Stomach smooth muscle (tissue), 2 donors: Measurements from ENCODE around the gene PIEZO2.

Experiments
- H3K27ac ChIP-seq: one replicate; pipeline ENCODE4 v1.7.0; 2013; ENCODE audit warnings: mild to moderate bottlenecking, low read length, inconsistent platforms
- H3K27me3 ChIP-seq, 2 donors: one replicate each; pipeline ENCODE4 v1.7.0; 2013; ENCODE audit warnings: low read length in 2 of 2; ENCODE audit not compliant: insufficient read depth in 2 of 2, control insufficient read depth in 1 of 2
- H3K36me3 ChIP-seq, 2 donors: one replicate each; pipeline ENCODE4 v1.7.0; 2013; ENCODE audit warnings: low read length in 2 of 2; ENCODE audit not compliant: control insufficient read depth in 2 of 2, insufficient read depth in 2 of 2
- H3K4me1 ChIP-seq: one replicate; pipeline ENCODE4 v1.7.0; 2013; ENCODE audit warnings: low read length; ENCODE audit not compliant: control insufficient read depth, insufficient read depth
- H3K4me3 ChIP-seq, 2 donors: one replicate each; pipeline ENCODE4 v1.7.0; 2013; ENCODE audit warnings: low read length in 2 of 2
- H3K9ac ChIP-seq, 2 donors: one replicate each; pipeline ENCODE4 v1.7.0; 2013; ENCODE audit warnings: low read length in 2 of 2, mild to moderate bottlenecking in 1 of 2
- H3K9me3 ChIP-seq, 2 donors: one replicate each; pipeline ENCODE4 v1.7.0; 2013; ENCODE audit warnings: low read length in 2 of 2; ENCODE audit not compliant: control insufficient read depth in 2 of 2
- donor health status: healthy.
- donor health status: Pancreatic carcinoma.

The PIEZO2 gene

GRCh38 chr18:10977042-10977441, 172.3 kb downstream of the PIEZO2 start:
- Histone ChIP-seq H3K27me3 (peaks cover 2 to 3% of the 10 kb centered on the region in 2 donors), H3K4me1 (no peaks in the 10 kb centered on the region), H3K9ac (no peak overlapping the region), H3K9me3 (peaks cover 0 to 3% of the 10 kb centered on the region in 2 donors), H3K27ac (no peak overlapping the region), H3K4me3 (no peak overlapping the region), H3K36me3 (no peaks in the 10 kb centered on the region)

GRCh38 chr18:10973567-10974203, 175.7 kb downstream of the PIEZO2 start:
- Histone ChIP-seq H3K27ac (no peak overlapping the region), H3K9me3 (no peaks in the 10 kb centered on the region), H3K9ac (no peak overlapping the region), H3K4me1 (no peaks in the 10 kb centered on the region), H3K27me3 (peaks cover 2 to 3% of the 10 kb centered on the region in 2 donors), H3K36me3 (no peaks in the 10 kb centered on the region), H3K4me3 (no peak overlapping the region)

GRCh38 chr18:10971717-10972116, 177.7 kb downstream of the PIEZO2 start:
- Histone ChIP-seq H3K4me3 (no peak overlapping the region), H3K9me3 (peaks cover 0 to 2% of the 10 kb centered on the region in 2 donors), H3K27ac (no peak overlapping the region), H3K27me3 (peaks cover 2 to 3% of the 10 kb centered on the region in 2 donors), H3K36me3 (no peaks in the 10 kb centered on the region), H3K9ac (no peak overlapping the region), H3K4me1 (no peaks in the 10 kb centered on the region)

- Histone ChIP-seq H3K27me3 (no peaks in the 10 kb centered on the region), H3K4me1 (no peaks in the 10 kb centered on the region)
These were observed 184.2 kb downstream of the PIEZO2 start for GRCh38 chr18:10965119-10965518.

GRCh38 chr18:10953672-10954071, 195.7 kb downstream of the PIEZO2 start:
- H3K9ac ChIP-seq = no peak overlapping the region
- H3K4me1 ChIP-seq = no peaks in the 10 kb centered on the region
- H3K9me3 ChIP-seq = no peaks in the 10 kb centered on the region
- no peaks in the 10 kb centered on the region for H3K27me3 ChIP-seq
- H3K36me3 ChIP-seq = no peaks in the 10 kb centered on the region
- H3K27ac ChIP-seq = no peak overlapping the region
- no peak overlapping the region for H3K4me3 ChIP-seq

More at GRCh38 chr18:10965119-10965518, 184.2 kb downstream of the PIEZO2 start:
- Histone ChIP-seq H3K9ac (no peak overlapping the region), H3K9me3 (peaks cover 0 to 2% of the 10 kb centered on the region in 2 donors), H3K36me3 (no peaks in the 10 kb centered on the region), H3K4me3 (no peak overlapping the region), H3K27ac (no peak overlapping the region)

- Histone ChIP-seq H3K9me3 (no peaks in the 10 kb centered on the region), H3K27ac (no peak overlapping the region), H3K36me3 (no peaks in the 10 kb centered on the region), H3K9ac (no peak overlapping the region), H3K27me3 (no peaks in the 10 kb centered on the region), H3K4me3 (no peak overlapping the region), H3K4me1 (no peaks in the 10 kb centered on the region)
These were observed 197.5 kb downstream of the PIEZO2 start for GRCh38 chr18:10951631-10952544.

- Histone ChIP-seq H3K9me3 (peaks cover 3 to 5% of the 10 kb centered on the region in 2 donors), H3K4me1 (no peaks in the 10 kb centered on the region), H3K27ac (no peak overlapping the region)
These were observed 198.3 kb downstream of the PIEZO2 start for GRCh38 chr18:10950876-10951630.

GRCh38 chr18:10950080-10950875, 199.1 kb downstream of the PIEZO2 start:
- Histone ChIP-seq H3K36me3 (no peaks in the 10 kb centered on the region), H3K4me3 (no peak overlapping the region), H3K27ac (no peak overlapping the region), H3K9me3 (peaks cover 3 to 5% of the 10 kb centered on the region in 2 donors), H3K9ac (no peak overlapping the region), H3K4me1 (no peaks in the 10 kb centered on the region), H3K27me3 (no peaks in the 10 kb centered on the region)

More at GRCh38 chr18:10950876-10951630, 198.3 kb downstream of the PIEZO2 start:
- H3K36me3 ChIP-seq = no peaks in the 10 kb centered on the region
- no peak overlapping the region for H3K4me3 ChIP-seq
- no peaks in the 10 kb centered on the region for H3K27me3 ChIP-seq
- no peak overlapping the region for H3K9ac ChIP-seq

- Histone ChIP-seq H3K27me3 (no peaks in the 10 kb centered on the region), H3K27ac (no peak overlapping the region), H3K4me1 (no peaks in the 10 kb centered on the region), H3K9me3 (peaks cover 4 to 8% of the 10 kb centered on the region in 2 donors), H3K36me3 (no peaks in the 10 kb centered on the region), H3K4me3 (no peak overlapping the region), H3K9ac (no peak overlapping the region)
These were observed 199.7 kb downstream of the PIEZO2 start for GRCh38 chr18:10949655-10950054.

GRCh38 chr18:10948421-10948820, 200.9 kb downstream of the PIEZO2 start:
- Histone ChIP-seq H3K9me3 (peaks cover 7 to 8% of the 10 kb centered on the region in 2 donors), H3K27ac (no peak overlapping the region), H3K9ac (no peak overlapping the region), H3K4me3 (no peak overlapping the region), H3K4me1 (no peaks in the 10 kb centered on the region), H3K27me3 (no peaks in the 10 kb centered on the region), H3K36me3 (no peaks in the 10 kb centered on the region)
